K562 (cell line): Measurements from ENCODE around the gene PRDM12. TPM values are rescaled to one million over a fixed set of nuclear protein-coding genes. Genes with fewer than 3 reads are reported as not detected.

Source experiments
- ATAC-seq: fragments of 200-7000 bp; cut with Tn5 transposase; 3 replicates; pipeline ENCODE4 v1.9.1; 2020; ENCODE audit warnings: moderate library complexity
- BruUV-seq: library from RNA; stranded (reverse); fragments of 400-500 nt; replicated peaks from 2 replicates; lab custom pipeline; 2021; lab: Mats Ljungman, UMichigan
- CTCF ChIA-PET: fragments of 300-600 bp; formaldehyde crosslinking; extraction: SDS; loops from one replicate; lab custom pipeline; 2021; ENCODE audit warnings: low intra/inter-chr PET ratio; lab: Yijun Ruan, JAX
- POLR2A ChIA-PET: fragments of 300-600, 350-650 bp; sonication (Branson Sonifier 250); formaldehyde crosslinking; extraction: SDS; loops from one replicate; lab custom pipeline; 2021; ENCODE audit warnings: antibody characterized with exemption, inconsistent platforms; lab: Yijun Ruan, JAX
- DNase-seq, 4 experiments: peaks; one replicate each; pipeline versions ENCODE4 v3.0.0 to v3.0.0-alpha.2; 2011 to 2018; ENCODE audit warnings: low spot score in 3 of 4, mixed read lengths in 3 of 4; ENCODE audit errors: extremely low read depth in 1 of 4
- FAIRE-seq: peaks from 2 replicates; lab custom pipeline; 2011; peaks lifted over from hg19 to GRCh38; lab: Jason Lieb, UNC
- H2AFZ ChIP-seq: 2 replicates; pipeline ENCODE4 v1.6.0; 2011; ENCODE audit warnings: low read depth, low read length, control low read depth, inconsistent platforms
- H3K27ac ChIP-seq: fragments of 200-600 bp; 3 replicates; pipeline ENCODE4 v1.8.0; 2011; ENCODE audit warnings: low read depth, mild to moderate bottlenecking, control low read depth, inconsistent platforms, low read length, moderate library complexity, mixed read lengths; ENCODE audit errors: extremely low read depth
- H3K27me3 ChIP-seq, 2 experiments: fragments of 300-600 bp in 1 of 2; 2 replicates in 1 of 2; 3 replicates in 1 of 2; pipeline versions ENCODE4 v1.6.0 to v1.8.0; 2011; ENCODE audit warnings: inconsistent platforms in 2 of 2, low read length in 2 of 2, mild to moderate bottlenecking in 1 of 2, mixed read lengths in 1 of 2, moderate library complexity in 1 of 2; ENCODE audit not compliant: control insufficient read depth in 2 of 2, insufficient read depth in 2 of 2
- H3K36me3 ChIP-seq: fragments of 300-600 bp; 3 replicates; pipeline ENCODE4 v1.8.0; 2011; ENCODE audit warnings: mild to moderate bottlenecking, low read length, inconsistent platforms; ENCODE audit not compliant: control insufficient read depth, insufficient read depth
- H3K4me1 ChIP-seq, 2 experiments: fragments of 200-600 bp in 1 of 2; replicated peaks in 1 of 2; 2 replicates in 1 of 2; 3 replicates in 1 of 2; pipeline versions ENCODE4 v1.5.1 to v1.8.0; 2011; ENCODE audit warnings: inconsistent platforms in 2 of 2, low read length in 2 of 2, mild to moderate bottlenecking in 1 of 2, mixed read lengths in 1 of 2, moderate library complexity in 1 of 2; ENCODE audit not compliant: control insufficient read depth in 2 of 2, insufficient read depth in 2 of 2
- H3K4me2 ChIP-seq: 2 replicates; pipeline ENCODE4 v1.6.1; 2011; ENCODE audit warnings: low read length, control low read depth, inconsistent platforms, mixed read lengths; ENCODE audit not compliant: insufficient read depth
- H3K4me3 ChIP-seq: fragments of 200-600 bp; sonication (generic), shearing (Covaris generic); 2 replicates; pipeline ENCODE4 v1.5.1; 2016; ENCODE audit warnings: control low read depth, inconsistent platforms
- H3K79me2 ChIP-seq: fragments of 200-600 bp; 3 replicates; pipeline ENCODE4 v1.8.0; 2011; ENCODE audit warnings: low read length, inconsistent platforms; ENCODE audit not compliant: control insufficient read depth, insufficient read depth
- H3K9ac ChIP-seq, 2 experiments: 2 replicates each; pipeline versions ENCODE4 v1.6.0 to v1.6.1; 2011; ENCODE audit warnings: low read depth in 2 of 2, low read length in 2 of 2, control low read depth in 1 of 2, inconsistent platforms in 1 of 2, mild to moderate bottlenecking in 1 of 2, mixed read lengths in 1 of 2; ENCODE audit not compliant: insufficient read depth in 1 of 2
- H3K9me1 ChIP-seq: one replicate; pipeline ENCODE4 v1.6.0; 2011; ENCODE audit warnings: inconsistent platforms, mild to moderate bottlenecking, low read length, moderate library complexity; ENCODE audit not compliant: control insufficient read depth, insufficient read depth
- H3K9me3 ChIP-seq: replicated peaks from 2 replicates; pipeline ENCODE4 v1.5.1; 2011; ENCODE audit warnings: low read depth, low read length, inconsistent platforms; ENCODE audit not compliant: control insufficient read depth, insufficient read depth
- H4K20me1 ChIP-seq: replicated peaks from 2 replicates; pipeline ENCODE4 v1.6.1; 2011; ENCODE audit warnings: low read length, inconsistent platforms, mixed read lengths; ENCODE audit not compliant: control insufficient read depth, insufficient read depth
- ADNP ChIP-seq: fragments of 200-800 bp; sonication (Bioruptor generic); IDR thresholded peaks from 2 replicates; pipeline ENCODE4 v1.6.1; 2016; ENCODE audit warnings: missing genetic modification characterization, missing compliant biosample characterization
- CTCF ChIP-seq, 3 experiments: IDR thresholded peaks in 2 of 3; conservative IDR thresholded peaks in 1 of 3; 2 replicates each; pipeline ENCODE4 v1.5.1; 2011 to 2012; ENCODE audit warnings: low read length in 3 of 3, mild to moderate bottlenecking in 3 of 3, control low read depth in 2 of 3, improper control_type of control experiment in 1 of 3, inconsistent platforms in 1 of 3, low read depth in 1 of 3, mixed read lengths in 1 of 3, moderate library complexity in 1 of 3; ENCODE audit not compliant: insufficient read depth in 2 of 3
- CTCFL ChIP-seq: IDR thresholded peaks from 2 replicates; pipeline ENCODE4 v1.6.1; 2011; ENCODE audit warnings: borderline replicate concordance, low read depth, mild to moderate bottlenecking, moderate library complexity, low read length; ENCODE audit not compliant: insufficient read depth, poor library complexity, severe bottlenecking
- HLTF ChIP-seq: fragments of 450-650 bp; IDR thresholded peaks from 2 replicates; pipeline ENCODE4 v1.6.1; 2016
- RAD21 ChIP-seq, 2 experiments: fragments of 250-450 bp in 1 of 2; fragments of 450-650 bp in 1 of 2; sonication (Bioruptor Pico) in 1 of 2; formaldehyde crosslinking in 1 of 2; IDR thresholded peaks in 1 of 2; conservative IDR thresholded peaks in 1 of 2; 2 replicates each; pipeline versions ENCODE4 v1.4.0 to v1.8.0; 2020 to 2022; ENCODE audit warnings: mild to moderate bottlenecking in 2 of 2, moderate library complexity in 1 of 2
- REST ChIP-seq, 2 experiments: fragments of 450-650 bp; formaldehyde crosslinking in 1 of 2; IDR thresholded peaks; 2 replicates each; pipeline versions ENCODE4 v1.4.0 to v1.6.1; 2014 to 2020; ENCODE audit warnings: mild to moderate bottlenecking in 2 of 2, borderline replicate concordance in 1 of 2, low read depth in 1 of 2
- XRCC3 ChIP-seq: fragments of 450-650 bp; IDR thresholded peaks from 2 replicates; pipeline ENCODE4 v1.6.1; 2017; ENCODE audit warnings: mild to moderate bottlenecking, moderate library complexity
- ZNF184 ChIP-seq: sonication (generic); formaldehyde crosslinking; IDR thresholded peaks from 2 replicates; pipeline ENCODE4 v1.5.0; 2020; ENCODE audit warnings: missing genetic modification reagents
- WGBS: fragments of 100-300 bp; shearing (Covaris generic); methylation state at CpG from one replicate; pipeline ENCODE4 v1.1.6; 2016; ENCODE audit warnings: low coverage, mixed read lengths; ENCODE audit not compliant: insufficient coverage; ENCODE audit errors: missing lambda C conversion rate; 5-methylcytosine and 5-hydroxymethylcytosine counted together
- in situ Hi-C: fragments of 300-500 bp; cut with MboI; formaldehyde crosslinking; loops from 4 replicates; pipeline ENCODE4 v1.15.0; 2018; ENCODE audit warnings: inconsistent platforms, mixed read lengths
- intact Hi-C: fragments of 100-400 bp; cut with micrococcal nuclease; formaldehyde crosslinking; loops from 2 replicates; pipeline ENCODE4 v1.14.2; 2022
- polyA plus RNA-seq, 8 experiments: library from polyadenylated mRNA; depleted of rRNA in 4 of 8; stranded (reverse) in 5 of 8; unstranded in 3 of 8; fragments of >200 nt; fragmentation: Nextera tagmentation in 2 of 8; fragmentation: Illumina TruSeq in 1 of 8; extraction: Ambion mirVana in 2 of 8; extraction: Trizol in 1 of 8; gene quantifications; 2 replicates each; pipeline versions ENCODE4 v1.2.1 to v1.2.3, GENCODE V29; 2011 to 2014; ENCODE audit warnings: inconsistent platforms in 1 of 8, missing spikeins in 1 of 8
- total RNA-seq, 7 experiments: library from RNA; depleted of rRNA in 6 of 7; stranded (reverse); fragments of >200 nt in 6 of 7; fragmentation: Illumina TruSeq in 2 of 7; extraction: Trizol in 2 of 7; gene quantifications; 2 replicates each; pipeline versions ENCODE4 v1.2.1 to v1.2.3, GENCODE V29; 2011 to 2021; ENCODE audit warnings: low replicate concordance in 1 of 7

The PRDM12 gene
- total and polyA plus RNA-seq, 9 of the 15 experiments (the other 6 are each of a cell fraction or from before 2014, with no cell fraction given), result 0.04 to 0.22 (median 0.07) TPM; not detected in 3

- Histone ChIP-seq H2AFZ (no peak overlapping the region), H4K20me1 (no peaks in the 10 kb centered on the region), H3K36me3 (peaks cover 19% of the 10 kb centered on the region; the same call in 1 of the 3 replicates), H3K27ac (no peak overlapping the region), H3K4me2 (no peak overlapping the region), H3K4me3 (no peak overlapping the region), H3K79me2 (no peaks in the 10 kb centered on the region), H3K27me3 (no peaks in the 10 kb centered on the region), H3K9me1 (peaks cover 4% of the 10 kb centered on the region), H3K9me3 (no peaks in the 10 kb centered on the region), H3K4me1 (peaks cover 0 to 11% of the 10 kb centered on the region in 2 experiments; a peak in 1 of 5 replicates), H3K9ac (no peak overlapping the region)
- intact Hi-C loops (loop anchor here (5.0 kb wide), 1 partner anchor 42 kb away; no protein-coding TSS in a partner anchor), in situ Hi-C loops (no loop called here)
- BruUV-seq, result no TSS peak
- CTCF ChIA-PET, result no interaction called here
- FAIRE-seq, result no peak
- TF ChIP-seq CTCF (IDR thresholded peaks at IDR 0.05 in 2 of 3, conservative IDR thresholded peaks at IDR 0.05 in 1 of 3; ENCODE audit: insufficient read depth in 2 of 3, low read depth in 1 of 3, low read length in 3 of 3) (peak; percentile 21 to 57 (median 34); a peak in 4 of 6 replicates), RAD21 (CRISPR knock-in tag; conservative IDR thresholded peaks at IDR 0.05 in 1 of 2, IDR thresholded peaks at IDR 0.05 in 1 of 2) (peak in 1 of 2 experiments; percentile 37; a peak in 2 of 4 replicates), XRCC3 (no peak), ADNP (no peak), REST (IDR thresholded peaks at IDR 0.05; ENCODE audit: borderline replicate concordance) (peak; percentile 17; the same call in 1 of the 2 replicates), REST (CRISPR knock-in tag; IDR thresholded peaks at IDR 0.05; ENCODE audit: low read depth) (no peak), ZNF184 (no peak), CTCFL (peak; percentile 29), HLTF (no peak)
- POLR2A ChIA-PET, result interaction anchor here (0.7 kb wide), 1 partner anchor 209 kb away, joined by 4 read pairs; no protein-coding TSS in a partner anchor
- peak in 1 of 4 experiments; percentile 28 for DNase-seq
- peak; percentile 72 for ATAC-seq
- WGBS, result 28% methylated on average over 7 of the region's 7 CpGs
These were observed 23.7 kb upstream of the PRDM12 start for GRCh38 chr9:130640681-130641080.
